K562 (cell line): ENCODE measurements around the gene CASP2. TPM values are rescaled to one million over a fixed set of nuclear protein-coding genes. Genes with fewer than 3 reads are reported as not detected.
A peak's percentile ranks its signal among the peaks of the same experiment; 100 is the strongest.

Experiments used
- ATAC-seq: fragments of 200-7000 bp; cut with Tn5 transposase; 3 replicates; pipeline ENCODE4 v1.9.1; 2020; ENCODE audit warnings: moderate library complexity
- BruUV-seq: library from RNA; stranded (reverse); fragments of 400-500 nt; replicated peaks from 2 replicates; lab custom pipeline; 2021; lab: Mats Ljungman, UMichigan
- CTCF ChIA-PET: fragments of 300-600 bp; formaldehyde crosslinking; extraction: SDS; loops from one replicate; lab custom pipeline; 2021; ENCODE audit warnings: low intra/inter-chr PET ratio; lab: Yijun Ruan, JAX
- POLR2A ChIA-PET: fragments of 300-600, 350-650 bp; sonication (Branson Sonifier 250); formaldehyde crosslinking; extraction: SDS; loops from one replicate; lab custom pipeline; 2021; ENCODE audit warnings: antibody characterized with exemption, inconsistent platforms; lab: Yijun Ruan, JAX
- DNase-seq, 4 experiments: peaks; one replicate each; pipeline versions ENCODE4 v3.0.0 to v3.0.0-alpha.2; 2011 to 2018; ENCODE audit warnings: low spot score in 3 of 4, mixed read lengths in 3 of 4; ENCODE audit errors: extremely low read depth in 1 of 4
- FAIRE-seq: peaks from 2 replicates; lab custom pipeline; 2011; peaks lifted over from hg19 to GRCh38; lab: Jason Lieb, UNC
- H2AFZ ChIP-seq: 2 replicates; pipeline ENCODE4 v1.6.0; 2011; ENCODE audit warnings: low read depth, low read length, control low read depth, inconsistent platforms
- H3K27ac ChIP-seq: fragments of 200-600 bp; 3 replicates; pipeline ENCODE4 v1.8.0; 2011; ENCODE audit warnings: low read depth, mild to moderate bottlenecking, control low read depth, inconsistent platforms, low read length, moderate library complexity, mixed read lengths; ENCODE audit errors: extremely low read depth
- H3K27me3 ChIP-seq, 2 experiments: fragments of 300-600 bp in 1 of 2; 2 replicates in 1 of 2; 3 replicates in 1 of 2; pipeline versions ENCODE4 v1.6.0 to v1.8.0; 2011; ENCODE audit warnings: inconsistent platforms in 2 of 2, low read length in 2 of 2, mild to moderate bottlenecking in 1 of 2, mixed read lengths in 1 of 2, moderate library complexity in 1 of 2; ENCODE audit not compliant: control insufficient read depth in 2 of 2, insufficient read depth in 2 of 2
- H3K36me3 ChIP-seq: fragments of 300-600 bp; 3 replicates; pipeline ENCODE4 v1.8.0; 2011; ENCODE audit warnings: mild to moderate bottlenecking, low read length, inconsistent platforms; ENCODE audit not compliant: control insufficient read depth, insufficient read depth
- H3K4me1 ChIP-seq, 2 experiments: fragments of 200-600 bp in 1 of 2; replicated peaks in 1 of 2; 2 replicates in 1 of 2; 3 replicates in 1 of 2; pipeline versions ENCODE4 v1.5.1 to v1.8.0; 2011; ENCODE audit warnings: inconsistent platforms in 2 of 2, low read length in 2 of 2, mild to moderate bottlenecking in 1 of 2, mixed read lengths in 1 of 2, moderate library complexity in 1 of 2; ENCODE audit not compliant: control insufficient read depth in 2 of 2, insufficient read depth in 2 of 2
- H3K4me2 ChIP-seq: 2 replicates; pipeline ENCODE4 v1.6.1; 2011; ENCODE audit warnings: low read length, control low read depth, inconsistent platforms, mixed read lengths; ENCODE audit not compliant: insufficient read depth
- H3K4me3 ChIP-seq: fragments of 200-600 bp; sonication (generic), shearing (Covaris generic); 2 replicates; pipeline ENCODE4 v1.5.1; 2016; ENCODE audit warnings: control low read depth, inconsistent platforms
- H3K79me2 ChIP-seq: fragments of 200-600 bp; 3 replicates; pipeline ENCODE4 v1.8.0; 2011; ENCODE audit warnings: low read length, inconsistent platforms; ENCODE audit not compliant: control insufficient read depth, insufficient read depth
- H3K9ac ChIP-seq, 2 experiments: 2 replicates each; pipeline versions ENCODE4 v1.6.0 to v1.6.1; 2011; ENCODE audit warnings: low read depth in 2 of 2, low read length in 2 of 2, control low read depth in 1 of 2, inconsistent platforms in 1 of 2, mild to moderate bottlenecking in 1 of 2, mixed read lengths in 1 of 2; ENCODE audit not compliant: insufficient read depth in 1 of 2
- H3K9me1 ChIP-seq: one replicate; pipeline ENCODE4 v1.6.0; 2011; ENCODE audit warnings: inconsistent platforms, mild to moderate bottlenecking, low read length, moderate library complexity; ENCODE audit not compliant: control insufficient read depth, insufficient read depth
- H3K9me3 ChIP-seq: replicated peaks from 2 replicates; pipeline ENCODE4 v1.5.1; 2011; ENCODE audit warnings: low read depth, low read length, inconsistent platforms; ENCODE audit not compliant: control insufficient read depth, insufficient read depth
- H4K20me1 ChIP-seq: replicated peaks from 2 replicates; pipeline ENCODE4 v1.6.1; 2011; ENCODE audit warnings: low read length, inconsistent platforms, mixed read lengths; ENCODE audit not compliant: control insufficient read depth, insufficient read depth
- EGR1 ChIP-seq: fragments of 450-650 bp; conservative IDR thresholded peaks from 2 replicates; pipeline ENCODE4 v1.6.1; 2017; ENCODE audit warnings: mild to moderate bottlenecking
- FOXA3 ChIP-seq, 2 experiments: fragments of 450-650 bp in 1 of 2; sonication (generic) in 1 of 2; formaldehyde crosslinking; IDR thresholded peaks in 1 of 2; conservative IDR thresholded peaks in 1 of 2; 2 replicates each; pipeline versions ENCODE4 v1.4.0 to v1.8.0; 2020 to 2022; ENCODE audit warnings: mild to moderate bottlenecking in 2 of 2, missing genetic modification reagents in 1 of 2
- HIVEP1 ChIP-seq: fragments of 250-450 bp; sonication (Bioruptor Pico); IDR thresholded peaks from 2 replicates; pipeline ENCODE4 v1.4.0; 2020; ENCODE audit warnings: mild to moderate bottlenecking
- NBN ChIP-seq: fragments of 450-650 bp; IDR thresholded peaks from 2 replicates; pipeline ENCODE4 v1.6.1; 2016; ENCODE audit warnings: low read depth, mild to moderate bottlenecking
- PHF20 ChIP-seq: fragments of 450-650 bp; IDR thresholded peaks from 2 replicates; pipeline ENCODE4 v1.6.1; 2018; ENCODE audit not compliant: partially characterized antibody
- SPI1 ChIP-seq: IDR thresholded peaks from 2 replicates; pipeline ENCODE4 v1.6.1; 2011; ENCODE audit warnings: low read depth, low read length, control low read depth, borderline replicate concordance
- WGBS: fragments of 100-300 bp; shearing (Covaris generic); methylation state at CpG from one replicate; pipeline ENCODE4 v1.1.6; 2016; ENCODE audit warnings: low coverage, mixed read lengths; ENCODE audit not compliant: insufficient coverage; ENCODE audit errors: missing lambda C conversion rate; 5-methylcytosine and 5-hydroxymethylcytosine counted together
- in situ Hi-C: fragments of 300-500 bp; cut with MboI; formaldehyde crosslinking; loops from 4 replicates; pipeline ENCODE4 v1.15.0; 2018; ENCODE audit warnings: inconsistent platforms, mixed read lengths
- intact Hi-C: fragments of 100-400 bp; cut with micrococcal nuclease; formaldehyde crosslinking; loops from 2 replicates; pipeline ENCODE4 v1.14.2; 2022
- polyA plus RNA-seq, 8 experiments: library from polyadenylated mRNA; depleted of rRNA in 4 of 8; stranded (reverse) in 5 of 8; unstranded in 3 of 8; fragments of >200 nt; fragmentation: Nextera tagmentation in 2 of 8; fragmentation: Illumina TruSeq in 1 of 8; extraction: Ambion mirVana in 2 of 8; extraction: Trizol in 1 of 8; gene quantifications; 2 replicates each; pipeline versions ENCODE4 v1.2.1 to v1.2.3, GENCODE V29; 2011 to 2014; ENCODE audit warnings: inconsistent platforms in 1 of 8, missing spikeins in 1 of 8
- total RNA-seq, 7 experiments: library from RNA; depleted of rRNA in 6 of 7; stranded (reverse); fragments of >200 nt in 6 of 7; fragmentation: Illumina TruSeq in 2 of 7; extraction: Trizol in 2 of 7; gene quantifications; 2 replicates each; pipeline versions ENCODE4 v1.2.1 to v1.2.3, GENCODE V29; 2011 to 2021; ENCODE audit warnings: low replicate concordance in 1 of 7
- TF ChIP-seq, protein P1 (sequence below): fragments of 450-650 bp; formaldehyde crosslinking; conservative IDR thresholded peaks from 2 replicates; pipeline ENCODE4 v1.4.0; 2022; ENCODE audit warnings: mild to moderate bottlenecking, missing genetic modification characterization

Gene CASP2
- total and polyA plus RNA-seq, 9 of the 15 experiments (the other 6 are each of a cell fraction or from before 2014, with no cell fraction given), result 18.8 to 64.9 (median 24.1) TPM

DNA sequence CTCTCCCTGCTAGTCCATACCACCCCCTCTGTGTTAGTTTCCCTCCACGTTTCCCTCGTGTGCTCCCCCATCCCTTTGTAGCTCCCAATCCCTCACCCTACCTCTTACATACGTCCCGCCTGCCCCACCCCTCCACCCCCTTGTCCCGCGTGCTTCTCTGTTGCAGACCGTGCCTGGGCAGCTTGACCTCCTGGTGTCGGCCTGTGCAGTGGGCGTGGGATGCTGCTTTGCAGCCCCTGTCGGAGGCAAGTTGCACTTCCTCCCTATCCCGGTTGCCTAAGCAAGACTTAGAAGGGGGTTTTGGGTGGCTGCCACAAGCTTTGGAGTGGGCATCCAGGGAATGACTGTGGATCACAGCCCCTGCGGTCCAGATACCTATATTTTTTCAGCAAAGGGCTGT lies 35.5 kb downstream of the CASP2 start:
- no peaks in the 10 kb centered on the region for H3K9me3 ChIP-seq
- in situ Hi-C loops, result no loop called here
- ATAC-seq, result peak; percentile 51
- no peak overlapping the region for H3K4me3 ChIP-seq
- peaks cover 0 to 3% of the 10 kb centered on the region in 2 experiments; a peak in 1 of 5 replicates for H3K4me1 ChIP-seq
- intact Hi-C loops, result loop anchor here (5.0 kb wide), 1 partner anchor 94 kb away; no protein-coding TSS in a partner anchor
- no peaks in the 10 kb centered on the region for H3K9me1 ChIP-seq
- H3K4me2 ChIP-seq, result no peak overlapping the region
- BruUV-seq, result no TSS peak
- ChIA-PET POLR2A (interaction anchor here (0.7 kb wide), 1 partner anchor 14 kb away, joined by 3 read pairs; no protein-coding TSS in a partner anchor), CTCF (interaction anchor here (0.5 kb wide), 1 partner anchor 21 kb away, joined by 3 read pairs; no protein-coding TSS in a partner anchor)
- TF ChIP-seq PHF20, result no peak
- TF ChIP-seq SPI1, result peak; percentile 76
- TF ChIP-seq EGR1, result 0 out of 2 replicates have a peak, but pooled peaks have one; percentile 8
- no peak for TF ChIP-seq HIVEP1 (CRISPR knock-in tag)
- no peak for TF ChIP-seq FOXA3 (CRISPR knock-in tag; conservative IDR thresholded peaks at IDR 0.05 in 1 of 2, IDR thresholded peaks at IDR 0.05 in 1 of 2)
- TF ChIP-seq, protein P1, sequence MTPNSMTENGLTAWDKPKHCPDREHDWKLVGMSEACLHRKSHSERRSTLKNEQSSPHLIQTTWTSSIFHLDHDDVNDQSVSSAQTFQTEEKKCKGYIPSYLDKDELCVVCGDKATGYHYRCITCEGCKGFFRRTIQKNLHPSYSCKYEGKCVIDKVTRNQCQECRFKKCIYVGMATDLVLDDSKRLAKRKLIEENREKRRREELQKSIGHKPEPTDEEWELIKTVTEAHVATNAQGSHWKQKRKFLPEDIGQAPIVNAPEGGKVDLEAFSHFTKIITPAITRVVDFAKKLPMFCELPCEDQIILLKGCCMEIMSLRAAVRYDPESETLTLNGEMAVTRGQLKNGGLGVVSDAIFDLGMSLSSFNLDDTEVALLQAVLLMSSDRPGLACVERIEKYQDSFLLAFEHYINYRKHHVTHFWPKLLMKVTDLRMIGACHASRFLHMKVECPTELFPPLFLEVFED, result 0 out of 2 replicates have a peak, but pooled peaks have one; percentile 16
- no peak for TF ChIP-seq NBN
- 15% methylated on average over 12 of the region's 12 CpGs for WGBS
- no peaks in the 10 kb centered on the region for H3K36me3 ChIP-seq
- no peak for FAIRE-seq
- no peak overlapping the region for H2AFZ ChIP-seq
- peak overlapping the region in 1 of 2 experiments; percentile 29; a peak in 2 of 4 replicates for H3K9ac ChIP-seq
- H3K79me2 ChIP-seq, result no peaks in the 10 kb centered on the region
- H4K20me1 ChIP-seq, result no peaks in the 10 kb centered on the region
- DNase-seq, result peak in 1 of 4 experiments; percentile 45
- H3K27me3 ChIP-seq, result peaks cover 48 to 71% of the 10 kb centered on the region in 2 experiments
- H3K27ac ChIP-seq, result no peak overlapping the region
